ENCODE data around the gene RRN3. TPM values are rescaled to one million over a fixed set of nuclear protein-coding genes. Genes with fewer than 3 reads are reported as not detected.
A peak's percentile ranks its signal among the peaks of the same experiment; 100 is the strongest.
"Not testable (repeated sequence)": the region's sequence is repeated elsewhere in the genome, so short reads cannot be mapped to it uniquely, and the experiment has no call there.

Gene RRN3
- total RNA-seq, 2 donors from 2014 or later, result 35.4 to 38.1 TPM

DNA sequence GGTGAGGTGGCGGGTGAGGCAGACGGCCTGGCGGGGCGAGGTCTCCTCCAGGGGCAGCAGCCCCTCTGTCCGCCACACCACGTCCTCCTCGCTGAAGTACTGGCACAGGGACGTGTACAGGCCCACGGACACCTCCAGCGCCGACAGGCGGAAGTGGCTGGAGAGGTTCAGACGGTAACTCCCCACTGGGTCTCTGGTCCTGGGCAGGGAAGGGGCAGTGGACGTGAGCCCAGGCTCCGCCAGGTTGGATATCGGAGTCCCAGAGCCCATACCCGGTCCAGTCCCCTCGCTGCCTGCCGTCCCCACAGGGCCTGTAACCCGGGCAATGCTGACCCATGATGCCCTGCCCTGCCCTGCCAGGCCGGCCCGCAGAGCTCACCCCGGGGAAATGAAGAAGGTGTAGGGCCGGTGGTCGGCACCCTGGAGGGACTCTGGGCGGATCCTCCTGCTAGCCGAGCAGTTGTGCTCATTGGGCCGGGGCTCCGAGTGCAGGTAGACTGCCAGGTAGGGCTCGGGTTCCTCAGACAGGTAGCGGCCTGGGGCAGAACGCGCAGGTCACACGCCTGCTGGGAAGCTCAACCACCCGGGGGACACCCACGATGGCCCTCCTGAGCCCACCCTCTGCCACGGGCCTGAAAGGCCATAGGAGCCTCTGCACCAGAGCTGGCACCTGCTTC lies 36.3 kb upstream of the RRN3 start:
- not testable (repeated sequence) for H3K36me3 Mint-ChIP-seq; DNase-seq (ENCODE audit: low spot score in 2 of 2); H3K9me3 Mint-ChIP-seq; H3K27ac Mint-ChIP-seq; ATAC-seq

DNA sequence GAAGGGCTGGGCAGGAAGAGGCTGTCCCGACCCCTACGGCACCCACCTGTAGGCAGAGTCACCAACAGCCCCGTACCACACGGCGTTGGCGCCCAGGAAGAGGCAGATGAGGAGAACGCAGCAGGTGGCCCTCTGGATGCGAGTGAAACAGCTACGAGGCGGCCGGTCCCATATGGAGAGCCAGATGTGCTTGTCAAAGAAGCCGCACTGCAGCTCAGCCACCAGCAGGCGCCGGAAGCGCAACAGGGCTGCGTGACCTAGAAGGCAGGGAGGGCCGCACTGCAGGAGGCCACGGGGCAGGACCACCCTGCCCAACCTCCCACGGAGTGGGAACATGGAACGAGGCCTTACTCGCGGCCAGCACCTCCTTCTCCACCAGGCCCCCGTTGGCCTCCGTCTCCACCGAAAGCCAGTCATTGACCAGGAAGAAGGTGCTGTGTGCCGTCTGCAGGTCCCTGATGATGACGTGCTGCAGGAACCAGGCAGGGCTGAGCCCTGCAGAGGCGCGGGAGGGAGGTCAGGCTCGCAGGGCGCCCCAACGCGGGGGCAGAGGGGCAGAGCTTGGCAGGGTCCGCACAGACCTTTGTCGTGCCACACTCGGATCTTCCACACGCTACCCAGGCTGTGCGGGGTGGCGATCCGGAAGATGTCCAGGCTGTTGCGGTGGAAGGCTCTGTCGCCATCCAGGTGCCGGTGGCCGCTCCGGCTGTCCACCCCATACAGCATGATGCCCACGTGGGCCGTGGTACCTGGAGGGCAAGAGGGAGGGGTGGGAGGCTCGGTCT lies 33.8 kb upstream of the RRN3 start:
- not testable (repeated sequence) for DNase-seq (ENCODE audit: low spot score in 2 of 2); ATAC-seq; H3K36me3 Mint-ChIP-seq; H3K27ac Mint-ChIP-seq; H3K9me3 Mint-ChIP-seq

- ATAC-seq; H3K36me3 Mint-ChIP-seq; DNase-seq (ENCODE audit: low spot score in 2 of 2); H3K9me3 Mint-ChIP-seq: not testable (repeated sequence)
- peak overlapping the region in 1 of 2 donors; percentile 14 for H3K27ac Mint-ChIP-seq
Observed at GRCh38 chr16:15100372-15100987, 6.4 kb upstream of the RRN3 start.

DNA sequence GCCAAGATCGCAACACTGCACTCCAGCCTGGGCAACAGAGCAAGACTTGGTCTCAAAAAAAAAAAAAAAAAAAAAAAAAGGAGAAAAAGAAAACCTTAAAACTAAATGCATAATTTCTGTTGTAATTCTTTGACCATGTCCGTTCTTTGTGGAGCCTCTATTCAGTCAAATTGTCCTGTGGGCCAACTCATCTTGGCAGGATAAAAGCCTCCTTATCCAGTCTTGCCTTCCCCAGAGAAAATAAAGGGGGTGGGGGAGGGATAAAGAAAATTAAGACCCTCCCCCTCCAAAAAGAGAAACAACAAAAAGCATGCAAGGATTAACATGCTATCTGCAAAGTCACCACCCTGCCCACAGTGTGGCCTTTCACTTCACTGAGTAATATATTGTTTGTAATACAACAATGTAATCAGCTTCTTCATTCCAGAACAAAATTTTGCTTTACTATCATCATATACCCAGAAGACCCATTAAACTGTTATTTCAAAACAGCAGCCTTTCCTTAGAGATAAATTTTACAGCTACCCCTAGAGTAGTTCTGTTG lies 5.4 kb upstream of the RRN3 start:
- not testable (repeated sequence) for ATAC-seq; DNase-seq (ENCODE audit: low spot score in 2 of 2); H3K36me3 Mint-ChIP-seq; H3K9me3 Mint-ChIP-seq; H3K27ac Mint-ChIP-seq

- H3K27ac Mint-ChIP-seq; ATAC-seq; H3K9me3 Mint-ChIP-seq; DNase-seq (ENCODE audit: low spot score in 2 of 2): not testable (repeated sequence)
- H3K36me3 Mint-ChIP-seq, result peaks cover 10 to 15% of the 10 kb centered on the region in 2 donors
Observed at GRCh38 chr16:15096583-15096972, 2.5 kb upstream of the RRN3 start.

GRCh38 chr16:15093571-15093954 lies 509 bp downstream of the RRN3 start:
- H3K27ac Mint-ChIP-seq, result peak overlapping the region; percentile 96 to 97
- not testable (repeated sequence) for H3K9me3 Mint-ChIP-seq; DNase-seq (ENCODE audit: low spot score in 2 of 2); ATAC-seq
- H3K36me3 Mint-ChIP-seq, result peaks cover 10 to 15% of the 10 kb centered on the region in 2 donors

DNA sequence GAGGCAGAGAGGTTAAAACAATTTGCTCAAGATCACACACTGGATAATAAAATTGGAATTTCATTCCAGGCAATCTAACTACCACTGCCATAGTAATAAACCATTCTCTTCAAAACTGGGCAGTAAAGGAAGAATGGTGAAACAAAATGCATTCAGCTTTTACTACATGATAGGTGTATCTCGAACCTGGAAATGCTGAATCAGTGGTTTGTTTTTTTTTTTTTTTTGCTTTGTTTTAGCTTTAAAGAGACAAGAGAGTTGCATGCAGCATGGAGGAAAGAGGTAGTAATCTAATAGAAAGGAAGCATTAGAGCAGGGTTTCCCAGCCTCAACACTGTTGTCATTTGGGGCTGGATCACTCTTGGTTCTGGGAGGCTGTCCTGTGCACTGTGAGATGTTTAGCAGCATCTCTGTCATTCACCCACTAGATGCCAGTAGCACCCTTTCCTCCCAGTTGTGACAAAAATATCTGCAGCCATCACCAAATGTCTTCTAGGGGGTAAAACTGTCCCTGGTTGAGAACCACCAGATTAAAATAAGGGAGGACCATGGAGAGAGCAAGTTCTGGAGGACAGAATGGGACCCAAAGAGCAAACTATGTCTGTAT lies 3.3 kb downstream of the RRN3 start:
- ATAC-seq; DNase-seq (ENCODE audit: low spot score in 2 of 2); H3K9me3 Mint-ChIP-seq: not testable (repeated sequence)
- Mint-ChIP-seq H3K36me3 (peaks cover 10 to 15% of the 10 kb centered on the region in 2 donors), H3K27ac (peak overlapping the region in 1 of 2 donors; percentile 19)

DNA sequence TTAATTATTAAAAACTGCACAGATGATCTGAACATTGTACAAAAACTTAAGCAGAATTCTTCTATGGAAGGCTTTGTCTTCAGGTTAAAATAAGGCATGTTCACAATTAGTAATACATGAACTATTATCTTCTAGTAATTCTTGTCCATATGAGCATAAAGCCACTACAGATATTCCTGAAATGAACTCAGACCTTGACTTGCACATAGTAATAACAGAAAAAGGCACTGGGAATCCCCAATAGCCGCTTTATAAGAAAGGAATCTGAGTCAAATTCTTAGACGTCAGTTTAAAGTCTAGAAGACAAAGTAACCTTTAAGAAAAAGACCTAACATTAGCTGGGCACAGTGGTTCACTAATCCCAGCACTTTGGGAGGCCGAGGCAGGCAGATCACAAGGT lies 11.3 kb downstream of the RRN3 start:
- not testable (repeated sequence) for H3K27ac Mint-ChIP-seq; DNase-seq (ENCODE audit: low spot score in 2 of 2); H3K9me3 Mint-ChIP-seq
- ATAC-seq, result peak; percentile 40 to 84
- peaks cover 15 to 30% of the 10 kb centered on the region in 2 donors for H3K36me3 Mint-ChIP-seq

DNA sequence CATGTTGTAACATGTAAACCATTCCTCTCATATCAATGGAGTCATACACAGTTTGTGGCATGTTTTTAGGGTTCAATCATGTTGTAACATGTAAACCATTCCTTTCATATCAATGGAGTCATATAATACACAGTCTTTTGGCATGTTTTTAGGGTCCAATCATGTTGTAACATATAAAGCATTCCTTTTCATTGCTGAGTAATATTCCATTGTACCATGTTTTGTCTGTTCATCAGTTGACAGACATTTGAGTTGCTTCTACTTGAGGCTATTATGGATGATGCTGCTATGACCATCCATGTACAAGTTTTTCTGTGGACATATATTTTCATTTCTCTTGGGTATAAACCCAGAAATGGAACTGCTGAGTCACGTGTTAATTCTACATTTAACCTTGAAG lies 13.2 kb downstream of the RRN3 start:
- H3K9me3 Mint-ChIP-seq; H3K27ac Mint-ChIP-seq; DNase-seq (ENCODE audit: low spot score in 2 of 2); ATAC-seq: not testable (repeated sequence)
- peaks cover 19 to 34% of the 10 kb centered on the region in 2 donors for H3K36me3 Mint-ChIP-seq

DNA sequence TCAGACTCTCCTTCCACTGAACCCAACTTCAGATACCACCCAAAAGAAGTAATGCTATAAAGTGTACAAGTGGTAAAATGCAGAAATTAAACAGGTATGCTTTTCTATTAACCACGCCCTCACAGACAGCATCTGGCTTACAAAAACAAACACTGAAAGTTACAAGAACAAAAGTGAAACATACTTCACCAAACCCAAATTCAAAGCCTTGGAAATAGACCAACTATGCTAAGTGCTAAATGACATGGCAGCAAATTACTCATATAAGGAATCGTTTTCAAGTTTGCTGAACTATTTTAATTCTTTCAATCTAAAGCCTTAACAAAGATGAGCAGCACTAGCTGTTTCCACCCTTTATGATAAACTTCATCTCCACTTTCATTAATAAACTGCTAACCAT lies 17.9 kb downstream of the RRN3 start:
- peak; percentile 31 to 84 for ATAC-seq
- not testable (repeated sequence) for H3K9me3 Mint-ChIP-seq; DNase-seq (ENCODE audit: low spot score in 2 of 2)
- peak overlapping the region; percentile 18 to 42 for H3K27ac Mint-ChIP-seq
- peaks cover 15 to 34% of the 10 kb centered on the region in 2 donors for H3K36me3 Mint-ChIP-seq

DNA sequence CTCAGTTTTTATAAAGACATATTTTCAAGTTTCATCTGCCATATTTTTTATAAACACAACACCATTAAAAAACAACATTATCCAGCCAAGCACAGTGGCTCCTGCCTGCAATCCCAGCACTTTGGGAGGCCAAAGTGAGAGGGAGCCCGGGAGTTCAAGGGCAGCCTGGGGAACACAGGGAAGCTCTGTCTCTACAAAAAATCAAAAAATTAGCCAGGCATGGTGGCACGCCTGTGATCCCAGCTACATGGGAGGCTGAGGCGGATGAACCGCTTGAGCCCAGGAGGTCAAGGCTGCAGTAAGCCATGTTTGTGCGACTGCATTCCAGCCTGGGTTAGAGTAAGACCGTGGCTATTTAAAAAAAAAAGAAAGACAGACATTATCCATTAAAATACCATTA lies 21.0 kb downstream of the RRN3 start:
- Mint-ChIP-seq H3K9me3 (no peaks in the 10 kb centered on the region), H3K27ac (no peak overlapping the region), H3K36me3 (peaks cover 9 to 21% of the 10 kb centered on the region in 2 donors)
- no peak for ATAC-seq
- no peak for DNase-seq (ENCODE audit: low spot score in 2 of 2)

DNA sequence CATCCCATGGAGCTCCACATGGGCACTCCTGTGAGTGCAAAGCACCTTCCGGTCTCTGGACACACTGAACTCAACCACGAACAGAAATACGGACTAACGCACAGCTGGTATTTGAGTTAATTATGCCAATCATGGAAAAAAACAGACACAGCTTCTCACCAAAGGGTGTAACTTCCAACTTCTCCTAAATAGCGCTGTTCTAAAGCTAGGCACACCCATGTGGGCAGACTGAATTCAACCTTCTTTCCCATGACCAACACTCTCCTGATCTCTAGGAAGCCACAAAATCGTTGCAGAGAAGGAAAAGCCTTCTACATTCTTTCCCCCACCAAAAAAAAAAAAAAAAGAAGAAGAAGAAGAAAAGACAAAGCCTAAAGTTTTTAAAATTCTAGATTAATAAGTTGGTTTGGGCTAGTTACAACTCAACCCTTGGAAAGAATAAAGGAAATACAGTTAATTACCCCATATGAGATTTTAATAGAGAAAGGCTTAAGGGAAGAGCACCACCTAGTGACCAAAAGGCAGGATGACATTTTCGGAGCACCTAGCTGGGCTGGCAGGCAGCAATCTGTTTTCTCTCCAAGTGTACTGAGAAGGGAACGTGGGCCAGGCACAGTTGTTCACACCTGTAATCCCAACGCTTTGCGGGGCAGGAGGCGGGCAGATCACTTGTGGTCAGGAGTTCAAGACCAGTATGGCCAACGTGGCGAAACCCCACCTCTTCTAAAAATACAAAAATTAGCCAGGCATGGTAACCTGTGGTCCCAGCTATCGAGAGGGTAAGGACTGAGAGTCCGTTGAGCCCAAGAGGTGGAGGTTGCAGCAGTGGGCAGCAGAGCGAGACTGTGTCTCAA lies 21.9 kb downstream of the RRN3 start:
- not testable (repeated sequence) for H3K9me3 Mint-ChIP-seq; DNase-seq (ENCODE audit: low spot score in 2 of 2); H3K27ac Mint-ChIP-seq
- peak; percentile 50 to 61 for ATAC-seq
- peaks cover 9 to 20% of the 10 kb centered on the region in 2 donors for H3K36me3 Mint-ChIP-seq

GRCh38 chr16:15071013-15071412 lies 23.1 kb downstream of the RRN3 start:
- not testable (repeated sequence) for H3K9me3 Mint-ChIP-seq; ATAC-seq; DNase-seq (ENCODE audit: low spot score in 2 of 2); H3K27ac Mint-ChIP-seq
- peaks cover 6 to 17% of the 10 kb centered on the region in 2 donors for H3K36me3 Mint-ChIP-seq

- not testable (repeated sequence) for H3K9me3 Mint-ChIP-seq
Observed at GRCh38 chr16:15066690-15067089, 27.4 kb downstream of the RRN3 start.

GRCh38 chr16:15065961-15066360 lies 28.1 kb downstream of the RRN3 start:
- DNase-seq (ENCODE audit: low spot score in 2 of 2); ATAC-seq; H3K9me3 Mint-ChIP-seq; H3K27ac Mint-ChIP-seq: not testable (repeated sequence)
- H3K36me3 Mint-ChIP-seq, result peaks cover 11 to 13% of the 10 kb centered on the region in 2 donors

More at GRCh38 chr16:15066690-15067089, 27.4 kb downstream of the RRN3 start:
- not testable (repeated sequence) for H3K36me3 Mint-ChIP-seq; ATAC-seq; DNase-seq (ENCODE audit: low spot score in 2 of 2)
- H3K27ac Mint-ChIP-seq, result peak overlapping the region in 1 of 2 donors; percentile 36
